A673 (cell line): ENCODE data around the gene TTC12. TPM values are rescaled to one million over a fixed set of nuclear protein-coding genes. Genes with fewer than 3 reads are reported as not detected.

ENCODE experiments used
- BruUV-seq: library from RNA; stranded (reverse); fragments of 400-500 nt; replicated peaks from 2 replicates; lab custom pipeline; 2021; lab: Mats Ljungman, UMichigan
- CTCF ChIA-PET: fragments of 300-600 bp; sonication (Branson Sonifier 250); formaldehyde crosslinking; loops from one replicate; lab custom pipeline; 2022; ENCODE audit warnings: antibody characterized with exemption; lab: Charles Lee
- POLR2A ChIA-PET: fragments of 300-600 bp; sonication (Branson Sonifier 250); formaldehyde crosslinking; loops from one replicate; lab custom pipeline; 2022; ENCODE audit warnings: antibody characterized with exemption; ENCODE audit not compliant: low non-redundant PET; lab: Charles Lee
- DNase-seq: peaks from one replicate; pipeline ENCODE4 v3.0.0-alpha.2; 2015; ENCODE audit warnings: low spot score
- H3K27ac ChIP-seq: fragments of 200-600 bp; sonication (generic); 2 replicates; pipeline ENCODE4 v1.5.1; 2016; ENCODE audit warnings: mixed run types, low read depth, mild to moderate bottlenecking, mixed read lengths, antibody characterized with exemption, low read length; ENCODE audit not compliant: poor library complexity, severe bottlenecking
- H3K27me3 ChIP-seq: fragments of 200-600 bp; sonication (generic); replicated peaks from 2 replicates; pipeline ENCODE4 v1.6.1; 2017; ENCODE audit warnings: mixed run types, low read depth, mild to moderate bottlenecking, mixed read lengths, antibody characterized with exemption, low read length; ENCODE audit not compliant: insufficient read depth, poor library complexity
- H3K36me3 ChIP-seq: fragments of 200-600 bp; sonication (generic); 2 replicates; pipeline ENCODE4 v1.6.1; 2016; ENCODE audit warnings: mixed run types, mild to moderate bottlenecking, mixed read lengths, antibody characterized with exemption, low read length; ENCODE audit not compliant: insufficient read depth, poor library complexity, severe bottlenecking
- H3K4me1 ChIP-seq: fragments of 200-600 bp; sonication (generic); 2 replicates; pipeline ENCODE4 v1.6.1; 2017; ENCODE audit warnings: mixed run types, mild to moderate bottlenecking, mixed read lengths, antibody characterized with exemption, low read length; ENCODE audit not compliant: insufficient read depth, poor library complexity, severe bottlenecking
- H3K4me3 ChIP-seq: fragments of 200-600 bp; sonication (generic); 2 replicates; pipeline ENCODE4 v1.5.1; 2016; ENCODE audit warnings: low read depth, mixed run types, mild to moderate bottlenecking, mixed read lengths, low read length; ENCODE audit not compliant: poor library complexity, severe bottlenecking
- H3K9me3 ChIP-seq: fragments of 200-600 bp; sonication (generic); 2 replicates; pipeline ENCODE4 v1.6.1; 2016; ENCODE audit warnings: mixed run types, low read depth, mild to moderate bottlenecking, mixed read lengths, antibody characterized with exemption, low read length; ENCODE audit not compliant: poor library complexity, severe bottlenecking
- EZH2 ChIP-seq: fragments of 200-600 bp; sonication (generic); IDR thresholded peaks from 2 replicates; pipeline ENCODE4 v1.6.1; 2017; ENCODE audit warnings: borderline replicate concordance, low read depth, mild to moderate bottlenecking, mixed read lengths, antibody characterized with exemption, low read length; ENCODE audit not compliant: poor library complexity, severe bottlenecking
- intact Hi-C: fragments of 100-400 bp; cut with micrococcal nuclease; formaldehyde crosslinking; loops from one replicate; pipeline ENCODE4 v1.10.0; 2022; ENCODE audit not compliant: unreplicated experiment
- total RNA-seq: library from RNA; stranded (reverse); gene quantifications from 2 replicates; pipeline ENCODE4 v1.2.3, GENCODE V29; 2021
- TF ChIP-seq, protein P1 (sequence below): fragments of 300-800, 200-600 bp; sonication (generic); conservative IDR thresholded peaks from 2 replicates; pipeline ENCODE4 v1.5.1; 2017; ENCODE audit warnings: low read depth, mild to moderate bottlenecking, antibody characterized with exemption, low read length, moderate library complexity, mixed read lengths

The TTC12 gene
- total RNA-seq, 1 experiment from 2014 or later = not detected

DNA sequence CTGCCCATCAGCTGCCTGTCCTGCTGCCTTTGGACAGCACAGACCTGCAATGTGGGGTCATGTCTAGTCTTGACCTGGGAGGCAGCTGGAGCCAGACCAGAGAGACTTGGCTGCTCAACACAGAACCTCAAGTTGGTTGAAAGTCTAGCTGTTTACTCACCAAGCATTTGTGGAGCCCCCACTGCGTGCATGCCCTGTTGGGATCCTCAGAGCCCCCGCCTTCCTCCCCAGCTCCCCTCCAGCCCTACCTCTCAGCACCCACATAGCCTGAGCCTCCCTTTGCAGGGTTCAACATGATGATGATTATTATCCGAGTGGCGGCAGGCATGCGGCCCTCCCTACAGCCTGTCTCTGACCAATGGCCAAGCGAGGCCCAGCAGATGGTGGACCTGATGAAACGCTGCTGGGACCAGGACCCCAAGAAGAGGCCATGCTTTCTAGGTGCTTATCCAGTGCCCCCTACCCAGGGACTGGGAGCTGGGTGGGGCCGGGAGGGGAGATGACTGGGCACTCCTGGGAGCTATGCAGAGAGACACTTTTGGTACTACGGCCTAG lies 81.5 kb downstream of the TTC12 start:
- TF ChIP-seq EZH2 = no peak
- TF ChIP-seq, protein P1, sequence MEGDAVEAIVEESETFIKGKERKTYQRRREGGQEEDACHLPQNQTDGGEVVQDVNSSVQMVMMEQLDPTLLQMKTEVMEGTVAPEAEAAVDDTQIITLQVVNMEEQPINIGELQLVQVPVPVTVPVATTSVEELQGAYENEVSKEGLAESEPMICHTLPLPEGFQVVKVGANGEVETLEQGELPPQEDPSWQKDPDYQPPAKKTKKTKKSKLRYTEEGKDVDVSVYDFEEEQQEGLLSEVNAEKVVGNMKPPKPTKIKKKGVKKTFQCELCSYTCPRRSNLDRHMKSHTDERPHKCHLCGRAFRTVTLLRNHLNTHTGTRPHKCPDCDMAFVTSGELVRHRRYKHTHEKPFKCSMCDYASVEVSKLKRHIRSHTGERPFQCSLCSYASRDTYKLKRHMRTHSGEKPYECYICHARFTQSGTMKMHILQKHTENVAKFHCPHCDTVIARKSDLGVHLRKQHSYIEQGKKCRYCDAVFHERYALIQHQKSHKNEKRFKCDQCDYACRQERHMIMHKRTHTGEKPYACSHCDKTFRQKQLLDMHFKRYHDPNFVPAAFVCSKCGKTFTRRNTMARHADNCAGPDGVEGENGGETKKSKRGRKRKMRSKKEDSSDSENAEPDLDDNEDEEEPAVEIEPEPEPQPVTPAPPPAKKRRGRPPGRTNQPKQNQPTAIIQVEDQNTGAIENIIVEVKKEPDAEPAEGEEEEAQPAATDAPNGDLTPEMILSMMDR = no peak
- Histone ChIP-seq H3K4me3 (no peak overlapping the region), H3K27me3 (no peaks in the 10 kb centered on the region), H3K36me3 (no peaks in the 10 kb centered on the region), H3K9me3 (no peaks in the 10 kb centered on the region), H3K4me1 (no peaks in the 10 kb centered on the region), H3K27ac (no peak overlapping the region)
- no TSS peak for BruUV-seq
- ChIA-PET CTCF (no interaction called here), POLR2A (no interaction called here)
- no peak for DNase-seq
- intact Hi-C loops = no loop called here

DNA sequence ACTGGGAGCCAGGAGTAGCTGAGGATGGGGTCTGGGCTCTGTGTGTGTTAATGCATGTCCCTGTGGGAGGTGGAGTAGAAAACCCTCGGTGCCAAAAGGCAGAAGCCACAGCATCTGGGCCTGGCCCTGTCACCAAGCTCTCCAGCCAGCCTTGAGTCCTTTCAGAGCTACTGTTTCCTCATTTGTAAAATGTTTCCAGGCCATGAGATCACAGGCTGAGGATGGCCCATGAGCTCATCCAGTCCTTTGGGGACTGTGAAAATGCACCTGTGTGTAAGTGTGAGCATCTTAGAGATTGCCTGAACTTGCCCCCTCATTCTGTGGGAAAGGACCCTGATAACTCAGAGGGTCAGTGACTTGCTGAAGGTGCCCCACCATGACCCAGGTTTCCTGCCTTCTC lies 82.3 kb downstream of the TTC12 start:
- intact Hi-C loops = no loop called here
- Histone ChIP-seq H3K9me3 (no peaks in the 10 kb centered on the region), H3K4me1 (no peaks in the 10 kb centered on the region), H3K27ac (no peak overlapping the region), H3K4me3 (no peak overlapping the region), H3K27me3 (no peaks in the 10 kb centered on the region), H3K36me3 (no peaks in the 10 kb centered on the region)
- DNase-seq = no peak
- POLR2A ChIA-PET = no interaction called here
- TF ChIP-seq, protein P1 = no peak
- no peak for TF ChIP-seq EZH2
- CTCF ChIA-PET = interaction anchor here (0.9 kb wide), 1 partner anchor 20 kb away, joined by 3 read pairs; no protein-coding TSS in a partner anchor
- no TSS peak for BruUV-seq

DNA sequence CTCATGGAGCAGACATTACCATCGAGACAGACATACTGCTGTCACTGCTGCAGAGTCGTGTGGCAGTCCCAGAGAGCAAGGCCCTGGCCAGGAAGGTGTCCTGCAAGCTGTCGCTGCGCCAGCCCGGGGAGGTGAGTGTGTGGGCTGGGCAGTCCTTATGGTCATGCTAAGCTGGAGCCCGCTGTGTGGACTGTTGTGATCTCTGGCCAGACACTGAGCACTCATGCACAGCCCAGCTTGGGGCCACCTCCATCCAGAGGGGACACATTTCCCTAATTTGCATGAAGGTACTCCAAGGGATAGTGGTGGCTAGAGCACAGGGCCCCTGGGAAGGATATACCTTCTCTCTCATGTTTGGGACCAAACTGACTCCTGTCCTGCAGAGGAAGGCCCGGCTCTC lies 82.8 kb downstream of the TTC12 start:
- Histone ChIP-seq H3K9me3 (no peaks in the 10 kb centered on the region), H3K4me3 (no peak overlapping the region), H3K27ac (no peak overlapping the region), H3K4me1 (no peaks in the 10 kb centered on the region), H3K27me3 (no peaks in the 10 kb centered on the region), H3K36me3 (no peaks in the 10 kb centered on the region)
- DNase-seq = no peak
- intact Hi-C loops = no loop called here
- no TSS peak for BruUV-seq
- POLR2A ChIA-PET = no interaction called here
- no peak for TF ChIP-seq EZH2
- TF ChIP-seq, protein P1 = no peak
- CTCF ChIA-PET = interaction anchor here (0.9 kb wide), 1 partner anchor 21 kb away, joined by 3 read pairs; no protein-coding TSS in a partner anchor
